HUES64 (cell line): ENCODE measurements around the gene HMGXB4.

Experiments
- H3K27ac ChIP-seq: 2 replicates; pipeline ENCODE4 v1.7.0; 2013; ENCODE audit warnings: low read depth, low read length, inconsistent platforms
- H3K27me3 ChIP-seq: 2 replicates; pipeline ENCODE4 v1.6.1; 2013; ENCODE audit warnings: mild to moderate bottlenecking, low read length; ENCODE audit not compliant: insufficient read depth
- H3K36me3 ChIP-seq: 2 replicates; pipeline ENCODE4 v1.6.1; 2013; ENCODE audit warnings: mild to moderate bottlenecking, low read length; ENCODE audit not compliant: insufficient read depth
- H3K4me1 ChIP-seq: 2 replicates; pipeline ENCODE4 v1.6.1; 2013; ENCODE audit warnings: mild to moderate bottlenecking, low read length, moderate library complexity; ENCODE audit not compliant: insufficient read depth
- H3K4me3 ChIP-seq: 2 replicates; pipeline ENCODE4 v1.5.1; 2013; ENCODE audit warnings: mild to moderate bottlenecking, low read length, moderate library complexity
- H3K9ac ChIP-seq: 2 replicates; pipeline ENCODE4 v1.6.1; 2013; ENCODE audit warnings: mild to moderate bottlenecking, low read depth, low read length
- H3K9me3 ChIP-seq: 2 replicates; pipeline ENCODE4 v1.6.1; 2013; ENCODE audit warnings: low read depth, low read length; ENCODE audit not compliant: insufficient read depth
- WGBS: fragments of 150-250, 120-280 bp; methylation state at CpG from one replicate; pipeline ENCODE4 v1.1.7; 2013; ENCODE audit warnings: missing lambda C conversion rate; 5-methylcytosine and 5-hydroxymethylcytosine counted together

HMGXB4 gene

GRCh38 chr22:35319244-35319985 lies 62.1 kb downstream of the HMGXB4 start:
- no peaks in the 10 kb centered on the region for H3K9me3 ChIP-seq
- H3K4me1 ChIP-seq = no peaks in the 10 kb centered on the region
- H3K4me3 ChIP-seq = no peak overlapping the region
- H3K27ac ChIP-seq = no peak overlapping the region
- peaks cover 25% of the 10 kb centered on the region for H3K36me3 ChIP-seq
- H3K9ac ChIP-seq = no peak overlapping the region
- no peaks in the 10 kb centered on the region for H3K27me3 ChIP-seq
- WGBS = 92% methylated on average over 18 of the region's 18 CpGs

GRCh38 chr22:35322126-35322525 lies 64.8 kb downstream of the HMGXB4 start:
- WGBS = 98% methylated on average over 10 of the region's 10 CpGs
- Histone ChIP-seq H3K4me1 (no peaks in the 10 kb centered on the region), H3K9ac (no peak overlapping the region), H3K4me3 (no peak overlapping the region), H3K36me3 (peaks cover 40% of the 10 kb centered on the region), H3K27ac (no peak overlapping the region), H3K9me3 (no peaks in the 10 kb centered on the region), H3K27me3 (no peaks in the 10 kb centered on the region)

GRCh38 chr22:35322893-35323292 lies 65.6 kb downstream of the HMGXB4 start:
- Histone ChIP-seq H3K27ac (no peak overlapping the region), H3K9ac (no peak overlapping the region), H3K4me3 (no peak overlapping the region), H3K4me1 (no peaks in the 10 kb centered on the region), H3K36me3 (peaks cover 47% of the 10 kb centered on the region), H3K9me3 (no peaks in the 10 kb centered on the region), H3K27me3 (no peaks in the 10 kb centered on the region)
- WGBS = 94% methylated on average over 15 of the region's 15 CpGs

- 95% methylated on average over 11 of the region's 11 CpGs for WGBS
- Histone ChIP-seq H3K4me1 (no peaks in the 10 kb centered on the region), H3K4me3 (no peak overlapping the region), H3K9me3 (no peaks in the 10 kb centered on the region), H3K27me3 (no peaks in the 10 kb centered on the region), H3K36me3 (peaks cover 48% of the 10 kb centered on the region), H3K27ac (no peak overlapping the region), H3K9ac (no peak overlapping the region)
Observed at GRCh38 chr22:35323305-35323704, 66.0 kb downstream of the HMGXB4 start.

GRCh38 chr22:35324067-35324466 lies 66.8 kb downstream of the HMGXB4 start:
- 97% methylated on average over 5 of the region's 5 CpGs for WGBS
- H3K27me3 ChIP-seq = no peaks in the 10 kb centered on the region
- H3K36me3 ChIP-seq = peaks cover 49% of the 10 kb centered on the region

GRCh38 chr22:35324762-35325161 lies 67.5 kb downstream of the HMGXB4 start:
- Histone ChIP-seq H3K4me3 (no peak overlapping the region), H3K9ac (no peak overlapping the region), H3K27me3 (no peaks in the 10 kb centered on the region), H3K36me3 (peaks cover 49% of the 10 kb centered on the region), H3K9me3 (no peaks in the 10 kb centered on the region), H3K4me1 (no peaks in the 10 kb centered on the region), H3K27ac (no peak overlapping the region)
- WGBS = 94% methylated on average over 4 of the region's 4 CpGs

More at GRCh38 chr22:35324067-35324466, 66.8 kb downstream of the HMGXB4 start:
- Histone ChIP-seq H3K4me1 (no peaks in the 10 kb centered on the region), H3K27ac (no peak overlapping the region), H3K9me3 (no peaks in the 10 kb centered on the region), H3K9ac (no peak overlapping the region), H3K4me3 (no peak overlapping the region)

GRCh38 chr22:35325209-35325608 lies 67.9 kb downstream of the HMGXB4 start:
- Histone ChIP-seq H3K9ac (no peak overlapping the region), H3K36me3 (peaks cover 49% of the 10 kb centered on the region)
- WGBS = 88% methylated on average over 4 of the region's 5 CpGs

GRCh38 chr22:35326854-35327562 lies 69.7 kb downstream of the HMGXB4 start:
- H3K27me3 ChIP-seq = no peaks in the 10 kb centered on the region
- no peaks in the 10 kb centered on the region for H3K4me1 ChIP-seq
- H3K36me3 ChIP-seq = peaks cover 56% of the 10 kb centered on the region
- H3K9ac ChIP-seq = no peak overlapping the region
- 96% methylated on average over 17 of the region's 17 CpGs for WGBS
- H3K4me3 ChIP-seq = no peak overlapping the region
- H3K27ac ChIP-seq = no peak overlapping the region
- no peaks in the 10 kb centered on the region for H3K9me3 ChIP-seq

More at GRCh38 chr22:35325209-35325608, 67.9 kb downstream of the HMGXB4 start:
- H3K27me3 ChIP-seq = no peaks in the 10 kb centered on the region
- H3K4me3 ChIP-seq = no peak overlapping the region
- H3K9me3 ChIP-seq = no peaks in the 10 kb centered on the region
- H3K27ac ChIP-seq = no peak overlapping the region
- H3K4me1 ChIP-seq = no peaks in the 10 kb centered on the region

- Histone ChIP-seq H3K27me3 (no peaks in the 10 kb centered on the region), H3K4me3 (no peak overlapping the region), H3K9ac (no peak overlapping the region), H3K27ac (no peak overlapping the region), H3K4me1 (no peaks in the 10 kb centered on the region), H3K9me3 (no peaks in the 10 kb centered on the region), H3K36me3 (peaks cover 59% of the 10 kb centered on the region)
- WGBS = 93% methylated on average over 21 of the region's 21 CpGs
Observed at GRCh38 chr22:35327690-35328471, 70.6 kb downstream of the HMGXB4 start.

GRCh38 chr22:35328472-35328885 lies 71.2 kb downstream of the HMGXB4 start:
- Histone ChIP-seq H3K27me3 (no peaks in the 10 kb centered on the region), H3K27ac (no peak overlapping the region), H3K4me3 (no peak overlapping the region), H3K9me3 (no peaks in the 10 kb centered on the region), H3K4me1 (no peaks in the 10 kb centered on the region), H3K36me3 (peaks cover 57% of the 10 kb centered on the region), H3K9ac (no peak overlapping the region)
- WGBS = 90% methylated on average over 15 of the region's 15 CpGs
